Skin of body (tissue), 2 donors: Measurements from ENCODE around the gene GOLM1. TPM values are rescaled to one million over a fixed set of nuclear protein-coding genes. Genes with fewer than 3 reads are reported as not detected.
A peak's percentile ranks its signal among the peaks of the same experiment; 100 is the strongest.
"Not testable (repeated sequence)": the region's sequence is repeated elsewhere in the genome, so short reads cannot be mapped to it uniquely, and the experiment has no call there.

ENCODE experiments used
- DNase-seq: peaks from one replicate; lab custom pipeline; 2025; lab: John Stamatoyannopoulos, UW
- total RNA-seq: library from RNA; depleted of rRNA; stranded (reverse); fragments of >200 nt; gene quantifications from one replicate; pipeline ENCODE4 v1.2.3, GENCODE V29; 2014

Gene GOLM1, protein sequence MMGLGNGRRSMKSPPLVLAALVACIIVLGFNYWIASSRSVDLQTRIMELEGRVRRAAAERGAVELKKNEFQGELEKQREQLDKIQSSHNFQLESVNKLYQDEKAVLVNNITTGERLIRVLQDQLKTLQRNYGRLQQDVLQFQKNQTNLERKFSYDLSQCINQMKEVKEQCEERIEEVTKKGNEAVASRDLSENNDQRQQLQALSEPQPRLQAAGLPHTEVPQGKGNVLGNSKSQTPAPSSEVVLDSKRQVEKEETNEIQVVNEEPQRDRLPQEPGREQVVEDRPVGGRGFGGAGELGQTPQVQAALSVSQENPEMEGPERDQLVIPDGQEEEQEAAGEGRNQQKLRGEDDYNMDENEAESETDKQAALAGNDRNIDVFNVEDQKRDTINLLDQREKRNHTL
- total RNA-seq: 26.0 TPM

DNA sequence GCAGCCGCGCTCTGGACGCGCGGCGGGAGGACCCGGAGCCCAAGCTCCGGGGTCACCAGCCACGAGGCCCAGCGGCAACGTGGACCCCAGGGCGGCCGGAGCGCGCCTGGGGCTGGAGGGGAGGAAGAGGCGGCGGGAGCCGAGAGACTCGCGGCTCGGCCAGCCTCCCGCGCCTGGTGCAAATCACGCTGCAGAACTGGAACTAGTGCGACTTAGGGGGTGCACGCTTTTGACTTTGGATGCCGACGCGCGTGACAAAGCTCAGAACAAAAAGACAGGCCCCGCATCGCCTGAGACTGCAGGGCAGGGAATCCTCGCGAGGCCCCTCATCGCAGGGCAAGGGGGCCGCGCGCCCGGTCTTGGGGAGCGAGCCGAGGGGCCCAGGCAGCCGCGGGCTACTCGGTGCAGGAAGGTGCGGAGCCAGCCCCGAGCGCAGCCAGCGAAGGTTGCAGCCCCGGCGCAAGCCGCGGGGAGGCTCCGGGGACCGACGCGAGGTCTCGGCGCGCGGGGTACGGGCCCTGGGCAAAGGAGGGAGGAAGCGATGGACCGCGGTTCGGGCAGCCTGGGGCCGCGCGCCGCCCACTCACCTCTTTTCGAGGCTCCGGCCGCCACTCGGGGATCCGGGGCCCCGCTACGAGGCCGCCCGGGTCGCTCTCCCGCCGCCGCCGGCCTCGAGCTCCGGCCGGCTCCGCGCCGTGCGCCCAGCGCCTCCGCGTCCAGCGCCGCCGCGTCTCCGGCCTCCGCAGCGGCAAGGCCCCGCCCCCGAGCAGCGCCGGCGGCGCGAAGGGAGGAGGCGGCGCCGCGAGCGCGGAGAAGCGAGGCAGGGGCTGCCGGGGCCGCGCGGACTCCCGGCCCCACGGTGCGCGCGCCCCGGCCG, at the start of gene GOLM1:
TSS of gene GOLM1 (minus strand) at position 735 of the 877 bp plus-strand sequence. CDS start 20,238 bp downstream, outside the sequence.
- peak; percentile 26 for DNase-seq

DNA sequence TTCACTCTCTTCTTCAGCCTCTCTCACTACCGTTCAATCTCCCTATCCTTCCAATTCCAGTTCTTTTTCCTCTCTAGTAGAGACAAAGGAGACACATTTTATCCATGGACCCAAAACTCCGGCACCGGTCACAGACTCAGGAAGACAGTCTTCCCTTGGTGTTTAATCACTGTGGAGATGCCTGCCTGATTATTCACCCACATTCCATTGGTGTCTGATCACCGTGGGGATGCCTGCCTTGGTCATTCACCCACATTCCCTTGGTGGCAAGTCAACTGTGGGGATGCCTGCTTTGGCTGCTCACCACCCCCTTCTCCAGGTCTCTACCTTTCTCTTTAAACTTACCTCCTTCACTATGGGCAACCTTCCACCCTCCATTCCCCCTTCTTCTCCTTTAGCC, 47.3 kb upstream of the GOLM1 start:
- DNase-seq: not testable (repeated sequence)

DNA sequence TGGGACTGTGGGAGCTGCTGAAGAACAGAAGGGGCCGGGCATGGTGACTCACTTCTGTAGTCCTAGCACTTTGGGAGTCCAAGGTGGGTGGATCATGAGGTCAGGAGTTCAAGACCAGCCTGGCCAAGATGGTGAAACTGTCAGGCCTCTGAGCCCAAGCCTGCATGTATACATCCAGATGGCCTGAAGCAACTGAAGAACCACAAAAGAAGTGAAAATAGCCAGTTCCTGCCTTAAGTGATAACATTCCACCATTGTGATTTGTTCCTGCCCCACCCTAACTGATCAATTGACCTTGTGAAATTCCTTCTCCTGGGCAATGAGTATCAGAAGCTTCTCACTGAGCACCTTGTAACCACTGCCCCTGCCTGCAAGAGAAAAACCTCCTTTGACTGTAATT, 46.6 kb upstream of the GOLM1 start:
- not testable (repeated sequence) for DNase-seq

DNA sequence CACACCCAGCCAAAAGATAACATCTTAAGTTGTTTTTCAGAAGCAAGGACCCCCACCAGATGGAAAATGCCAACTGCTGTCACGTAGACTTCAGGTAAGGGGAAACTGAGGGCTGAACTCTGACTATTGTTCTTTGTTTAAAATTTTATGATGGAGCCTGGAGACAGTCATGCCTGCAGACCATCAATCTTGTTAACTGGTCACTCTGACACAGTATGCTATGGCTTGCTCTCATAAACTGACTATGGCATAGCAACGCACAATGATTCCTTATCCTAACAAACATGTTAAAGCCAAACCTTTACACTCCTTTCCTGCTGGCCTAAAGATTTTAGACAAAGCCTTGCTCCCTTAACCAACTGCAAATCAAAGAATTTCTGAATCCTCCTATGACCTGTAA, 43.6 kb upstream of the GOLM1 start:
- no peak for DNase-seq

DNA sequence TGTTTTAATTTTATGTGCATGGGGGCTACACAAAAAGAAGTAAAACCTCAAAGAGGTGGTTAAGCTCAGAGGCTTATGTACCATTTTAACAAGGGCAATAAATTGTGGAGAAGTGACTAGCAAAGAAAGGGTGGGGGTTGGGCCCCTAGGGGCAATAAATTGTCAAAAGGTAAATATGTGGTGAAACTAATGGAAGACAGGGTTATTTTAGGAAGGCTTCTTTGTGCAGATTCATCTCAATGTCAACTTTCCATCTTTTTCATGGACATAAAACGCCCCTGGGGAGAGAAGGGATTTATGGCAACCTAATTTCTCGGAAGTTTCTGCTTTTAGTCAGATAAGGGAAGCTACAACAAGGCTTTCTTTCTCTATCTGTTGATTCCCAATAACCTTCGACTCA, 42.5 kb upstream of the GOLM1 start:
- DNase-seq: no peak

DNA sequence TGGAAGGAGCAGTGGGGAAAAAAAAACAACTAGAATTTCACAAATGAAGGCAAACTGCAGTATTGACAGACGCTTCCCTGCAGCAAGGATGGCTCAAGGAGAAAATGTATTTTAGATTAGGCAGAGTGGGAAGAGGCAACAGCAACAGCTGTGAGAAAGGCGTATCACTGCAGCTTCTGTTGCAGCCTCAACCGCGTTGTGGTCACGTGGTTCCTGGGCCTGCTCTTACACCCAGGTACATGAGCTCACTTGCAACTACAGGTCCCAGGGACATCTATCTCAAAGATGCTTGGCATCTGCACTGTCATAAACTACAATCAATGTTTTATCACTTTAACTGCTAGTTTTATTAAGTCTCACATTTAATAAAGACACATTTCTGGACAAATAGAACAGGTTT, 36.0 kb upstream of the GOLM1 start:
- DNase-seq: no peak

DNA sequence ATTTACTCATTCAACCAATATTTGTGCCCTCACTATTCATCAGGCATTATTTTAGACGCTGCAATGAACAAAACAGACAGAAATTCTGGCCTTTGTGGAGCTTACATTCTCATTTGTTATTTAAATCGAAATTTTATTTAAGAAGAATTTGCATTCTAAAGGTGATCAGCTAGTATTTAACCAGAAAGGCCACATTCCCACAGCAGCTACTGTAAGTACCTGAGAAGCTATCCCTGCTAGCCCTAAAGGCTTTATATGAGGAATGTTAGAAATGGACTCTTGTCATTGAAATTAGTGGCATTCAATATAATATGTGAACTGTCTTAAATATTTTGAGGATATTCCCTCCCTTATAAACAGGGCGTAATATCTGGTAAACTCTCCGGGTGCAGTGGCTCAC, 35.0 kb upstream of the GOLM1 start:
- DNase-seq: no peak

DNA sequence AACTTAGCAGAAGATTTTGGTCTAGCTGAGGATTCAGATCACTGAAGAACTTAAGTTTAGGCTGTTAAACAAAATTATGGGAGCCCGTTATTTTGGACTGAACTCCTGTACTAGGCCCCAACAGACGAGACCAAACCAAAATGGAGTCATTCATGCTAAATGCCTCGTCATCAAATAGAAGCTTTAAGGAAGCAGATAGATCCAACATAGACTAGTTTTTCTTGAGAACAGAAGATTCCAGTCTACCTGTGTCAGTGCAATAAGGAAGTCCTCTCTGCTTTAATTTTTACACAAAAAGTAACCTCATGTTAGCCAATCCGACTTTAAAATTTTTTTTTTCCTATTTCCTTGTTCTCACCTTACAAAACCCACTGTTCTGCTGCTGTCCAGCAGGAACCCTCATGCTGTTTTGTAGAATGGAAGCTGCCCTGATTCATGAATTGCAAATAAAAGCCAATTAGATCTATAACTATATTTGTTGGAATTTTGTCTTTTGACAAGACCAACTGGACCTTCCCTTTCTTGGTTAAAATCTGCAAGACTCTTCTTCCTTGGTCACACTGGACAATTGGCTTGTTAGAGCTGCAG, 29.0 kb upstream of the GOLM1 start:
- DNase-seq: no peak

DNA sequence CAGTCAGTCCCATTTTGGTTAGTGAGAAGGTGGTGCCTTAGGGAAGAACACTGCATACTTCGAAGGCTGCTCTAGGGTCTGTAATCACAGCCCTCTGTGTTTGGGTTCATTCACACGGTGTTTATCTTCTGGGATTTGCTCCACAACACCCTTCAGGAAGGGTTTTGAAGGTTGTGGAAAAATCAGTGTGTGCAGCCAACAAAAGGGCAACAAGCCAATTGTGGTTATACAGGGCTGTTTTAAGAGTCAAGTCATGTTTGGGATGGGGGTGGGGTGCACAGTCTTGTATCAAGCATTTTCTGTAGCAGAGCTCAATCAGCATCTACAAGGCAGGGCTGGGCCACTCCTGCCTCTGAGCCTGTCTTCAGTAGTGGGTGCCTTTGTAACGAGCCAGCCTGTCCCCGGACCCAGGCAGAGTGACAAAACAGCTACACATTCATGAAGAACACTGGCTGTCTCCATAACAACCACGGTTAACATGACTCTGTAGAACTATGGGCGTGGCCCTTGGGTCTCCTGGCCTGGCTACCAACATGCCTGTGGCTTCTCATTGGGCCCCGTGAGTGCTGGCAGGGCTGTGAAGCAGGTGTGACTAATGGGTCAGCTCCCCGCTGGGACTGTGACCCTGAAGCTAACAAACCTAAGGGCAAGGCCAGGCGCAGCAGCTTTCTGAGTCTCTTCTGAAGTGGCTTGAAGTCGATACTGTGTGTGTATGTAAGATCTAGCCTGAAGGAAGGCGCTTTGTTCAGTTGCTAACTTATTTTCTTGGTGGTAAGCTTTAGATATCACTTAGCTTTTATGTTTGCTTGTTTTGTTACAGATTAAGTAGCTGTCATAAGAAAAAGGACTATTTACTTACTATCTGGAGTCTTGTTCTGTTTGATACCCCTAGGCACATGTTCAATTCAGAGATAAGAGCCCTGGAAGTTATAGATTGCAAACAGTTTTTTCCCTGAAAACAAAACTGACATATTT, 27.9 kb upstream of the GOLM1 start:
- DNase-seq: peak; percentile 16

DNA sequence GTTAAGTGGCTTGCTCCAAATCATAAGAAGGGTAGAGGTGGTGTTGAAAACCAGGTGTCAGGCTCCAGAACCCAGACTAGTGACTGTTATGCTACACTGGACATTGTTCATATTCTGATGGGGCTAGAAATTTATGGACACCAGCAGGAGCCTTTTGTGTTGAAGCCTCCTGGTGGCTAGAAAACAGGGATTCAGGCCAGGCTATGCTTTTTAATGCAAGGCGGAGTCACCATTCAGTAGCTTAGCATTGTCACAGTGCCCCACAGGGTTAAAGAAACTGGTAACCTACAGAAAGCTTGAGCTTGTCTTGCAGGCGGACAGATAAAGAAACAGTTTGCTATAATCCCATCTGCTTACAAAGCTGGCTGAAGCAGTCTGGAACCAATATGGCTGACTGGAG, 23.0 kb upstream of the GOLM1 start:
- no peak for DNase-seq

DNA sequence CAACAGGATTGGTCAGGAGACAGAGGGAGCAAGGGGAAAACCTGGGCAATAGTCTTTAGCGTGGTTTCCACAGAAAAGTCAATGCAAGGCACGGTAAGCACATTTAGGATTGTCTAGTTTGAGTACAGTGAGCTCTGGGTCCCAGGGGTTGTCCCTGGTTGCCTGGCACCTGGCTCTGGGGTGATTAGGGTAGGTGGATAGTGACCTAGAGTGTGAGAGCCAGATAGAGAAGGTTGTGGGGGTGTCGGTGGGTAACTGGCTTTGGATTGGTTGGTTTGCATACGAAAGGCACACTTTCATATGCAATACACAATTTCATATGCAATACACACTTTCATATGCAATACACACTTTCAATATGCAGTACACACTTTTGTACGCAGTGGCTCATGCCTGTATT, 20.1 kb upstream of the GOLM1 start:
- DNase-seq: no peak

DNA sequence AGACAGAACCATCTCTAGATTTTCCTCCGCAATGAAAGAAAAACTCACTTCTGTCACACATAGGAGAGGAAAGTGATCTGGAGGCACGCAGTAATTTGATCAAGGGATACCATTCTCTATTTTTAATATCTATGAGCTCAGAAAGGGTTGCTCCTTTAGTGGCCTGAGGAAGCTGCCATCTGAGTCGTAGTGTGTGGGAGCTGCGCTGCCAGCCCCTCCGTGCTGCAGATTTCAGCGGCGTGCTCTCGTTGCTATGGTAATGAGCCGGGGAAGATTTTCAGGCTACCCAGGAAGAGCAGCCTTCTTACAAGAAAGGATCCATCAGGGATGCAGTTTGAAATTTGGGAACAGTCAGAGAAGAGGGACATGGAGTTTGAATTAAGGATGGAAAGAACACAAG, 17.1 kb upstream of the GOLM1 start:
- DNase-seq: no peak

DNA sequence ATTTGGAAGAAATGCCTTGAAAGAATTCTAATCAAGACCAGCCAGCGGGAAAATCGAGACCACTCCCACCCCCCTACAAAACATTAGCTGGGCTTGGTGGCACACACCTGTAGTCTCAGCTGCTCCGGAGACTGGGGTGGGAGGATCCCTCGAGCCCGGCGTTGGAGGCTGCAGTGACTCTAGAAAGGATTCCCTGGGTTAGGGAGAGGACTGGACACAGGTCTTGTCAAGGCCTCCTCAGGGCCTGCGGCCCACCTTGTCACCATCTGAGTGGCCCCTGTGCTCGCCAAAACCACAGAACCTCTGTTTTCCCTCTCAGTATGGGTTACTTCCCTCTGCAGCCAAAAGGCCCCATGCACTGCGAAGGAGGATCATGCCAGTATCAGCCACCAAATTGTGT, 16.5 kb upstream of the GOLM1 start:
- no peak for DNase-seq

DNA sequence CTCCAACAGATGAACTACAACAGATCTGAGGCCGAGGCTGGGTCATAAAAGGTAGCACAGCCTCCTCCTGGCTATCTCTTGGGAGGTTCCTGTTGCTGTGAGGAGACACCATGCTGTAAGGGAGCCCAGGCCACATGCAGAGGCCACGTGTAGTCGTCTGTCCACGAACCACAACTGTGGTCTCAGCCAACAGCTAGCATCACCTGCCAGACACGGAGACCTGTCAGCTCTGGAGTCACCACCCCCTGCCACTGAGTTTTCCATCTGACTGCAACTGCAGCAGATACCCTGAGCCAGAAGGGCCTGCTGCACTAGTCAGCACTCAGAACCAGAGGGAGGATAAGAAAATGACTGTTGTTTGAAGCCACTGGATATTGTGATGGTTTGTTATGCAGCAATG, 12.7 kb upstream of the GOLM1 start:
- no peak for DNase-seq

DNA sequence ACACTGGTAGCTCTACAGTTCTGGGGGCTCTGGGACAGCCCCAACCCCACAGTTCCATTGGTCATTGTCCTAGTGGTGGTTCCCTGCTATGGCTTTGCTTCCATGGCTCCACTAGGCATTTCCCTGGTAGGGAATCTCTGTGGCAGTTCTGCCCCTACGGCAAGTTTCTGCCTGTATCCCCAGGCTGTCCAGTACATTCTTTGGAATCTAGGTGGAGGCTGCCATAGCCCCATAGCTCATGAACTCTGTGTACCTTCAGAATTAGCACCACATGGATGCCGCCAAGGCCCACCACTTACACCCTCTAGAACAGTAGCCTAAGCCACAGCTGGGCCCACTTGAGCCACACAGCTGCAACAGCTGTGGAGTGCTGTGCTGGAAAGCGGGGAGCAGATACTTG, 3.3 kb upstream of the GOLM1 start:
- DNase-seq: no peak

DNA sequence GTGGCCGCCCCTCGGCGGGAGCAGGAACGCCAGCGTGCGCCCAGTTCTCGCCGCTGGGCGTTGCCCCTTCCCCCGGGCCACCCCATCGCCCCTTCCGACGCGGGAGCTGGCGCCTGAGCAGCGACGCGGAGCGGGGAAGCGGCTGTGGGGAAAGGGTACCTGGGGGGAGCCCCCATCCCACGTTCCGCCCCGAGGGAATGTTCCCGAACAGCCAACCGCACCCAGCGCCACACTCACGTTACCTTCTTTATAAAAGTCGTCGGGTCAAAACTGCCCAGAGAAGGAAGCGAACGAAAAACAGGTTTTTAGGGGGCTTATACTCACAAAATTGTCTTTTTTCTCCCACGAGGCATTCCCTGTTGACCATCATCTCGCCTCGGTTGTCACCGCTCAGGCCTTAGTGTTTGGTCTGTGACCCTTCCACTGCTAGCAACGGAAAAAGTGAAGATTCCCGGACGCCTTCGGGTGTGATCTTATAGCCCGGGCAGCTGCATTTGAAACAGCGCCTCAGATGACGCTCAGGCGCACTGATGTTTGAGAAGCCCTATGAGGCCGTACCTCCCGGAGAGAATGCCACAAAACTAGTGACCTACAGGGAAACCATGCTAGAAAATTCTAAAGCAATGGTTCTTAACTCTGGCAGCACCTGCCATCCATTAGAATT, 475 bp upstream of the GOLM1 start:
- peak; percentile 38 for DNase-seq

DNA sequence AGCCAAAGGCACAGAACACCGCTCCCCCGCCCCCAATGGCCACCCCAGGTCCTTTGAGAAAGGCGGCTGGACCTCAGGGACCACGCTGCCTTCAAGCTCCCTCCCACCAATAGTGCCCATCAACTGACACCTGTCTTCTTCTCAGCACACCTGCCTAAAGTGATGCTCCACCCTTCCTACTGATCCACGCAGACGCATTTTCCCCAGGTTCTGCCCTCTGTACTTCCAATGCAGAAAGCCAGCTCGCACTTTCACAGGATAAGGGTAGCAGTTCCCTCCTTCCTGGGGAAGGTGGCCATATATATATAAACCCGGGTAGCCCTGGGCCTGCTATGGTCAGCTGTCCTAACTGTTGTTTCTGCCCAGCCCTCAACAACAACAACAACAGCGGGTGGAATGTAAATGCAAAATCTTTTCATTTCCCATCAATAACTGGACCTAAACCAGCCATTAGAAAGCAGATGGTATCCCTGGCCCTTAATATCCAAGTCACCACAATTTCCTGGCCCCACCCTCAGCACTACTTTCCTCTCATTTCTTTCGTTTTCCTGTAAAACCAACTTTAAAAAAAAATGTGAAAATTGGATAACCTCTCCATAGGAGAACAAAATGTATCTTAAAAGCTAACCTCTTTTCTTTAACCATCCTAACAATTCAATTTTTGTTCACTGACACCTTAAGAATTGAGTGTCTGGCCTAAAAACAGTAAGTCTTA, 1.7 kb downstream of the GOLM1 start:
- no peak for DNase-seq

DNA sequence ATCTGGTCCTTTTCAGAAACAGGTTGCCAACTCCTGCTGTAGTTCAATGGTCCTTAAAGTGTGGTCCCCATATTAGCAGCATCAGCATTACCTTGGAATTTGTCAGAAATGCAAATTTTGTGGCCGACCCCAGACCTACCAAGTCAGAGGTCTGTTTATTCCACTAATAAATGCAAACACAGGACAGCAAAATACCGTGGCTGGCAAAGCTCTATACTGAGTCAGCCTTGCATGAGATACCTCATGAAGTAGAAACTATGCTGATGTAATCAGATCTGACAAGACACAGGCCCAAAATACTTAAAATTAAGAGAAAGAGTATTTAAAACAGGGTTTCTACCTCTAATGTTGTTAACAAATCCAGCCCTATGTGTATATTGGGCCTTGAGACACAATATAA, 3.0 kb downstream of the GOLM1 start:
- no peak for DNase-seq

DNA sequence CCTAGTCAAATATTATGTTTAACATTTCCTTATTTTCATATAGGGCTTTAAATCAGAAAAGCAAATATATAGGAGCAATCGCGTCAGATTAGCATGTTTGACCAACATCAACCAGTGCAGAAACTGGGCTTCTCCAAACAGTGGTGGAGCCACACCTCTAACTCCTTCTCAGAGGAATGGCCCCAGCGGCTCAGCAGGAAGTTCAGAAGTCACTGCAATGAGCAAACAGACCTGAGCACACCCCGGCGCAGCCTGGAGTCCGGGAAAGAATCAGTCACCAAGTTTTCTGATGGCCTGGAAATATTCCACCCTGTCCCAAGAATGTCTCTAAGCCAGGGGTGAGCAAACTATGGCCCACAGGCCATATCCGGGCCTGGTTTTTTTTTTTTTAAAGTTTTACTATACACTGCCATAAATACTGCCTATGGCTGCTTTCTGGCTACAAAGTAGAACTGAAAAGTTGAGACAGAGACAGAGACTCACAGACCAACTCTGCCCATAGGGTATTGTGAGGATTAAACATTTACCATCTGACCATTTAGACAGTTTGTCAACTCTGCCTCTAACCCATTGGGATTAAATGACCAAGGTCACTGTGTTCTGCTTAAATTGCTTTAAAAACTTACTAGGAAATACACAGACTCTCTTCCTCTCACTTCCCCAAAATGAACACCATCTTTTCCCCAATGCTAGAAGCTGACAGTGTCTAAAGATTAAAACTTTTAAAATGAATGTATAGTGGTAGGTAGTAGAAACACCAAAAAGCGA, 5.4 kb downstream of the GOLM1 start:
- DNase-seq: no peak
